ENCODE data around the gene HTR6. TPM values are rescaled to one million over a fixed set of nuclear protein-coding genes. Genes with fewer than 3 reads are reported as not detected.

HTR6 gene
- total RNA-seq, 4 donors from 2014 or later: not detected

- no peaks in the 10 kb centered on the region for H3K27me3 ChIP-seq
- H3K27ac ChIP-seq: peak overlapping the region; percentile 94 to 98 (median 96)
- no peaks in the 10 kb centered on the region for H3K36me3 ChIP-seq
- 38% methylated on average over 9 of the region's 9 CpGs; no CpG with 5 or more reads in 1 of the 2 donors for WGBS, 2 donors (ENCODE audit: low coverage in 1 of 2)
- peaks cover 30 to 70% (median 62%) of the 10 kb centered on the region in 4 donors for H3K4me1 ChIP-seq
- TF ChIP-seq POLR2AphosphoS5 (IDR thresholded peaks at IDR 0.05): peak; percentile 52 to 88 (median 82)
- no peak for TF ChIP-seq CTCF (IDR thresholded peaks at IDR 0.05)
- peak; percentile 83 for TF ChIP-seq POLR2A (IDR thresholded peaks at IDR 0.05)
- no peak for TF ChIP-seq EP300 (IDR thresholded peaks at IDR 0.05; ENCODE audit: low read depth)
- DNase-seq: peak; percentile 89
- peak overlapping the region in 3 of 4 donors; percentile 76 to 91 (median 78) for H3K4me3 ChIP-seq
- intact Hi-C loops (cut with DNase I; ENCODE audit: low total_unique reads): loop anchor here (5.0 kb wide), 1 partner anchor 49 kb away; a partner anchor contains a TSS
- no peaks in the 10 kb centered on the region for H3K9me3 ChIP-seq
- in situ Hi-C loops (cut with MboI; ENCODE audit: low pct_ligation_motif_present in 1 of 4, low pct_unique_long_range_greater_than_20kb in 1 of 4, low sequenced_read_pairs in 3 of 4): no loop called here
Observed at GRCh38 chr1:19646377-19647319, 18.0 kb upstream of the HTR6 start.

- in situ Hi-C loops (cut with MboI; ENCODE audit: low pct_ligation_motif_present in 1 of 4, low pct_unique_long_range_greater_than_20kb in 1 of 4, low sequenced_read_pairs in 3 of 4): no loop called here
- Histone ChIP-seq H3K9me3 (no peaks in the 10 kb centered on the region), H3K4me1 (peaks cover 30 to 67% (median 61%) of the 10 kb centered on the region in 4 donors), H3K27me3 (no peaks in the 10 kb centered on the region), H3K27ac (peak overlapping the region; percentile 94 to 98 (median 96)), H3K36me3 (no peaks in the 10 kb centered on the region), H3K4me3 (peak overlapping the region in 2 of 4 donors; percentile 76 to 78)
- intact Hi-C loops (cut with DNase I; ENCODE audit: low total_unique reads): loop anchor here (5.0 kb wide), 1 partner anchor 50 kb away; a partner anchor contains a TSS
- peak; percentile 56 for DNase-seq
- TF ChIP-seq CTCF (IDR thresholded peaks at IDR 0.05) (no peak), POLR2AphosphoS5 (IDR thresholded peaks at IDR 0.05) (peak in 1 of 3 donors; percentile 12), EP300 (IDR thresholded peaks at IDR 0.05; ENCODE audit: low read depth) (no peak), POLR2A (IDR thresholded peaks at IDR 0.05) (peak; percentile 37)
- 32 to 80% methylated on average over 1 to 16 of the region's 16 CpGs for WGBS, 2 donors (ENCODE audit: low coverage in 1 of 2)
Observed at GRCh38 chr1:19647643-19648042, 17.0 kb upstream of the HTR6 start.

- Histone ChIP-seq H3K4me1 (peaks cover 30 to 61% (median 55%) of the 10 kb centered on the region in 4 donors), H3K27ac (peak overlapping the region; percentile 94 to 98 (median 96)), H3K9me3 (no peaks in the 10 kb centered on the region), H3K27me3 (no peaks in the 10 kb centered on the region), H3K4me3 (peak overlapping the region in 2 of 4 donors; percentile 1 to 76), H3K36me3 (no peaks in the 10 kb centered on the region)
- 38% methylated on average over 13 of the region's 14 CpGs; no CpG with 5 or more reads in 1 of the 2 donors for WGBS, 2 donors (ENCODE audit: low coverage in 1 of 2)
- no peak for DNase-seq
- intact Hi-C loops (cut with DNase I; ENCODE audit: low total_unique reads): loop anchor here (5.0 kb wide), 1 partner anchor 51 kb away; a partner anchor contains a TSS
- in situ Hi-C loops (cut with MboI; ENCODE audit: low pct_ligation_motif_present in 1 of 4, low pct_unique_long_range_greater_than_20kb in 1 of 4, low sequenced_read_pairs in 3 of 4): no loop called here
- TF ChIP-seq EP300 (IDR thresholded peaks at IDR 0.05; ENCODE audit: low read depth) (no peak), CTCF (IDR thresholded peaks at IDR 0.05) (no peak), POLR2A (IDR thresholded peaks at IDR 0.05) (no peak)
Observed at GRCh38 chr1:19648239-19648638, 16.4 kb upstream of the HTR6 start.

- DNase-seq: peak; percentile 89
- H3K27me3 ChIP-seq: no peaks in the 10 kb centered on the region
- H3K36me3 ChIP-seq: no peaks in the 10 kb centered on the region
- peaks cover 30 to 61% (median 52%) of the 10 kb centered on the region in 4 donors for H3K4me1 ChIP-seq
- intact Hi-C loops (cut with DNase I; ENCODE audit: low total_unique reads) (loop anchor here (5.0 kb wide), 1 partner anchor 51 kb away; a partner anchor contains a TSS), in situ Hi-C loops (cut with MboI; ENCODE audit: low pct_ligation_motif_present in 1 of 4, low pct_unique_long_range_greater_than_20kb in 1 of 4, low sequenced_read_pairs in 3 of 4) (no loop called here)
- H3K27ac ChIP-seq: peak overlapping the region; percentile 94 to 98 (median 96)
- H3K4me3 ChIP-seq: peak overlapping the region in 2 of 4 donors; percentile 1 to 76
- H3K9me3 ChIP-seq: no peaks in the 10 kb centered on the region
- TF ChIP-seq CTCF (IDR thresholded peaks at IDR 0.05) (peak; percentile 18 to 52 (median 41)), POLR2AphosphoS5 (IDR thresholded peaks at IDR 0.05) (peak in 2 of 3 donors; percentile 8 to 43), EP300 (IDR thresholded peaks at IDR 0.05; ENCODE audit: low read depth) (no peak), POLR2A (IDR thresholded peaks at IDR 0.05) (no peak)
- 31% methylated on average over 11 of the region's 11 CpGs; no CpG with 5 or more reads in 1 of the 2 donors for WGBS, 2 donors (ENCODE audit: low coverage in 1 of 2)
Observed at GRCh38 chr1:19648689-19649088, 16.0 kb upstream of the HTR6 start.
